GM12878 (cell line): ENCODE measurements around the gene DCAF8. TPM values are rescaled to one million over a fixed set of nuclear protein-coding genes. Genes with fewer than 3 reads are reported as not detected.
A peak's percentile ranks its signal among the peaks of the same experiment; 100 is the strongest.

ENCODE experiments used
- ATAC-seq: fragments of 200-7000 bp; cut with Tn5 transposase; 3 replicates; pipeline ENCODE4 v1.9.1; 2020; ENCODE audit warnings: mild to moderate bottlenecking, moderate library complexity
- BruUV-seq: library from RNA; stranded (reverse); fragments of 400-500 nt; replicated peaks from 2 replicates; lab custom pipeline; 2021; lab: Mats Ljungman, UMichigan
- CTCF ChIA-PET: fragments of 300-600 bp; sonication (Branson Sonifier 250); formaldehyde crosslinking; extraction: SDS; loops from one replicate; lab custom pipeline; 2021; ENCODE audit warnings: inconsistent platforms; lab: Yijun Ruan, JAX
- POLR2A ChIA-PET: fragments of 350-600 bp; formaldehyde crosslinking; extraction: SDS; loops from one replicate; lab custom pipeline; 2021; ENCODE audit warnings: inconsistent platforms; lab: Charles Lee
- RAD21 ChIA-PET: fragments of 300-600 bp; sonication (Branson Sonifier 250); formaldehyde crosslinking; loops from one replicate; lab custom pipeline; 2023; ENCODE audit warnings: antibody characterized with exemption; ENCODE audit not compliant: unreplicated experiment; lab: Charles Lee
- SMC1A ChIA-PET: fragments of 300-600 bp; sonication (Branson Sonifier 250); formaldehyde crosslinking; loops from one replicate; lab custom pipeline; 2023; ENCODE audit not compliant: unreplicated experiment, uncharacterized antibody; lab: Charles Lee
- DNase-seq: peaks from one replicate; pipeline ENCODE4 v3.0.0-alpha.2; 2011; ENCODE audit warnings: low read depth, low spot score
- FAIRE-seq: peaks from 3 replicates; lab custom pipeline; 2011; peaks lifted over from hg19 to GRCh38; lab: Jason Lieb, UNC
- H2AFZ ChIP-seq: 2 replicates; pipeline ENCODE4 v1.6.0; 2011; ENCODE audit warnings: low read depth, low read length, control low read depth; ENCODE audit not compliant: control insufficient read depth
- H3K27ac ChIP-seq: 2 replicates; pipeline ENCODE4 v1.5.1; 2011; ENCODE audit warnings: control low read depth; ENCODE audit not compliant: control insufficient read depth, insufficient read depth
- H3K27me3 ChIP-seq, 2 experiments: replicated peaks in 1 of 2; 2 replicates each; pipeline versions ENCODE4 v1.6.0 to v1.6.1; 2011; ENCODE audit warnings: low read length in 1 of 2; ENCODE audit not compliant: control insufficient read depth in 2 of 2, insufficient read depth in 2 of 2
- H3K36me3 ChIP-seq, 2 experiments: 2 replicates each; pipeline ENCODE4 v1.5.1; 2011; ENCODE audit warnings: low read length in 1 of 2; ENCODE audit not compliant: control insufficient read depth in 2 of 2, insufficient read depth in 2 of 2
- H3K4me1 ChIP-seq: 2 replicates; pipeline ENCODE4 v1.6.1; 2011; ENCODE audit warnings: mild to moderate bottlenecking, low read length, moderate library complexity, mixed read lengths; ENCODE audit not compliant: control insufficient read depth, insufficient read depth
- H3K4me2 ChIP-seq: 2 replicates; pipeline ENCODE4 v1.6.0; 2011; ENCODE audit warnings: control low read depth; ENCODE audit not compliant: control insufficient read depth, insufficient read depth
- H3K4me3 ChIP-seq: fragments of 200-600 bp; sonication (generic); 2 replicates; pipeline ENCODE4 v1.5.1; 2016
- H3K79me2 ChIP-seq: 2 replicates; pipeline ENCODE4 v1.6.0; 2011; ENCODE audit warnings: low read length; ENCODE audit not compliant: control insufficient read depth, insufficient read depth
- H3K9ac ChIP-seq: 2 replicates; pipeline ENCODE4 v1.8.0; 2011; ENCODE audit warnings: low read length, control low read depth, mixed read lengths; ENCODE audit not compliant: control insufficient read depth, insufficient read depth
- H3K9me3 ChIP-seq: replicated peaks from 3 replicates; pipeline ENCODE4 v1.5.1; 2011; ENCODE audit warnings: mild to moderate bottlenecking, low read length; ENCODE audit not compliant: control insufficient read depth, insufficient read depth
- H4K20me1 ChIP-seq: 2 replicates; pipeline ENCODE4 v1.6.0; 2011; ENCODE audit not compliant: control insufficient read depth, insufficient read depth
- ATF7 ChIP-seq: fragments of 450-650 bp; IDR thresholded peaks from 2 replicates; pipeline ENCODE4 v1.6.1; 2016; ENCODE audit warnings: low read depth, mild to moderate bottlenecking
- E2F4 ChIP-seq: IDR thresholded peaks from 2 replicates; pipeline ENCODE4 v1.6.1; 2012; ENCODE audit warnings: low read depth, low read length, improper control_type of control experiment
- PAX8 ChIP-seq: fragments of 450-650 bp; IDR thresholded peaks from 2 replicates; pipeline ENCODE4 v1.6.1; 2017; ENCODE audit warnings: mild to moderate bottlenecking, moderate library complexity
- SMARCA5 ChIP-seq: fragments of 450-650 bp; IDR thresholded peaks from 2 replicates; pipeline ENCODE4 v1.6.1; 2017; ENCODE audit warnings: mild to moderate bottlenecking
- WGBS: methylation state at CpG from one replicate; pipeline ENCODE4 v1.1.6; 2016; ENCODE audit warnings: low lambda C conversion rate; ENCODE audit not compliant: insufficient replicate concordance, insufficient coverage; ENCODE audit errors: missing lambda C conversion rate; 5-methylcytosine and 5-hydroxymethylcytosine counted together
- in situ Hi-C: fragments of 300-500 bp; cut with MboI; formaldehyde crosslinking; loops from 9 replicates; pipeline ENCODE4 v1.14.3; 2018; ENCODE audit warnings: mixed read lengths
- intact Hi-C: fragments of 100-400 bp; cut with micrococcal nuclease; formaldehyde crosslinking; loops from one replicate; pipeline ENCODE4 v1.14.2; 2022; ENCODE audit not compliant: unreplicated experiment
- polyA plus RNA-seq, 11 experiments: library from polyadenylated mRNA; depleted of rRNA in 4 of 11; unstranded in 6 of 11; stranded (reverse) in 5 of 11; fragments of >200 nt; fragmentation: Nextera tagmentation in 4 of 11; fragmentation: Illumina TruSeq in 1 of 11; extraction: Ambion mirVana in 4 of 11; extraction: Trizol in 1 of 11; gene quantifications; 1 replicate in 1 of 11; 2 replicates in 10 of 11; pipeline versions ENCODE4 v1.2.1 to v1.2.3, GENCODE V29; 2011 to 2016; ENCODE audit warnings: inconsistent platforms in 2 of 11, missing spikeins in 2 of 11, low read depth in 1 of 11
- total RNA-seq, 4 experiments: library from RNA; depleted of rRNA in 3 of 4; stranded (reverse); fragments of >200 nt in 3 of 4; fragmentation: Illumina TruSeq in 1 of 4; extraction: Trizol in 1 of 4; gene quantifications; 2 replicates each; pipeline versions ENCODE4 v1.2.1 to v1.2.3, GENCODE V29; 2013 to 2021
- TF ChIP-seq, protein P1 (sequence below): IDR thresholded peaks from 2 replicates; pipeline ENCODE4 v1.6.1; 2011; ENCODE audit warnings: borderline replicate concordance, low read depth, mild to moderate bottlenecking, moderate library complexity, low read length; ENCODE audit not compliant: insufficient read depth, poor library complexity, severe bottlenecking
- TF ChIP-seq, protein P2 (sequence below): fragments of 450-650 bp; IDR thresholded peaks from 2 replicates; pipeline ENCODE4 v1.6.1; 2016; ENCODE audit warnings: mild to moderate bottlenecking
- TF ChIP-seq, protein P3 (sequence below): fragments of 450-650 bp; IDR thresholded peaks from 2 replicates; pipeline ENCODE4 v1.6.1; 2017; ENCODE audit warnings: mild to moderate bottlenecking, moderate library complexity

The DCAF8 gene
- total and polyA plus RNA-seq, 10 of the 15 experiments (the other 5 are each of a cell fraction or from before 2014, with no cell fraction given) = 10.4 to 152 (median 84.6) TPM

- no TSS peak for BruUV-seq
- Histone ChIP-seq H3K4me1 (no peaks in the 10 kb centered on the region; the same call in 1 of the 2 replicates), H3K27ac (no peak overlapping the region), H2AFZ (no peak overlapping the region), H3K79me2 (no peaks in the 10 kb centered on the region), H4K20me1 (no peaks in the 10 kb centered on the region), H3K9me3 (no peaks in the 10 kb centered on the region), H3K4me3 (no peak overlapping the region), H3K36me3 (peaks cover 24 to 48% of the 10 kb centered on the region in 2 experiments), H3K9ac (no peak overlapping the region), H3K27me3 (no peaks in the 10 kb centered on the region), H3K4me2 (no peak overlapping the region)
- WGBS = 94% methylated on average over 2 of the region's 2 CpGs
- ATAC-seq (peak; percentile 47), DNase-seq (no peak), FAIRE-seq (no peak)
- TF ChIP-seq ATF7 = peak; percentile 34; the same call in 1 of the 2 replicates
- no peak for TF ChIP-seq PAX8
- in situ Hi-C loops (no loop called here), intact Hi-C loops (no loop called here)
- RAD21 ChIA-PET = interaction anchor here (0.9 to 2.0 kb wide), 4 partner anchors 24 to 150 kb away, joined by 3 to 5 read pairs (median 3); no protein-coding TSS in a partner anchor
- POLR2A ChIA-PET = no interaction called here
- SMC1A ChIA-PET = interaction anchor here (0.7 to 3.3 kb wide), 10 partner anchors 14 to 141 kb away, joined by 3 to 17 read pairs (median 6); no protein-coding TSS in a partner anchor
- CTCF ChIA-PET = interaction anchor here (1.1 to 6.3 kb wide), 4 partner anchors 23 to 34 kb away, joined by 4 to 40 read pairs (median 14); no protein-coding TSS in a partner anchor
Measured at GRCh38 chr1:160226623-160227022, 35.7 kb downstream of the DCAF8 start.

GRCh38 chr1:160225345-160225744, 37.0 kb downstream of the DCAF8 start:
- ChIA-PET POLR2A (interaction anchor here (0.6 kb wide), 1 partner anchor 22 kb away, joined by 4 read pairs; no protein-coding TSS in a partner anchor), CTCF (interaction anchor here (2.1 to 6.3 kb wide), 2 partner anchors 25 to 151 kb away, joined by 6 to 40 read pairs; no protein-coding TSS in a partner anchor), RAD21 (interaction anchor here (2.0 kb wide), 1 partner anchor 27 kb away, joined by 5 read pairs; no protein-coding TSS in a partner anchor), SMC1A (interaction anchor here (0.8 to 3.3 kb wide), 10 partner anchors 14 to 77 kb away, joined by 3 to 17 read pairs (median 4); no protein-coding TSS in a partner anchor)
- DNase-seq (no peak), ATAC-seq (no peak), FAIRE-seq (no peak)
- Histone ChIP-seq H3K27ac (no peak overlapping the region), H2AFZ (no peak overlapping the region), H4K20me1 (no peaks in the 10 kb centered on the region), H3K36me3 (peaks cover 24 to 46% of the 10 kb centered on the region in 2 experiments), H3K79me2 (no peaks in the 10 kb centered on the region), H3K4me2 (no peak overlapping the region), H3K9me3 (no peaks in the 10 kb centered on the region), H3K9ac (no peak overlapping the region), H3K4me1 (no peaks in the 10 kb centered on the region; the same call in 1 of the 2 replicates), H3K4me3 (no peak overlapping the region), H3K27me3 (no peaks in the 10 kb centered on the region)
- BruUV-seq = no TSS peak
- in situ Hi-C loops = no loop called here
- WGBS = 93% methylated on average over 2 of the region's 2 CpGs
- intact Hi-C loops = no loop called here
- no peak for TF ChIP-seq SMARCA5
- no peak for TF ChIP-seq E2F4
- TF ChIP-seq, protein P1, sequence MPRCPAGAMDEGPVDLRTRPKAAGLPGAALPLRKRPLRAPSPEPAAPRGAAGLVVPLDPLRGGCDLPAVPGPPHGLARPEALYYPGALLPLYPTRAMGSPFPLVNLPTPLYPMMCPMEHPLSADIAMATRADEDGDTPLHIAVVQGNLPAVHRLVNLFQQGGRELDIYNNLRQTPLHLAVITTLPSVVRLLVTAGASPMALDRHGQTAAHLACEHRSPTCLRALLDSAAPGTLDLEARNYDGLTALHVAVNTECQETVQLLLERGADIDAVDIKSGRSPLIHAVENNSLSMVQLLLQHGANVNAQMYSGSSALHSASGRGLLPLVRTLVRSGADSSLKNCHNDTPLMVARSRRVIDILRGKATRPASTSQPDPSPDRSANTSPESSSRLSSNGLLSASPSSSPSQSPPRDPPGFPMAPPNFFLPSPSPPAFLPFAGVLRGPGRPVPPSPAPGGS = no peak
- TF ChIP-seq, protein P2, sequence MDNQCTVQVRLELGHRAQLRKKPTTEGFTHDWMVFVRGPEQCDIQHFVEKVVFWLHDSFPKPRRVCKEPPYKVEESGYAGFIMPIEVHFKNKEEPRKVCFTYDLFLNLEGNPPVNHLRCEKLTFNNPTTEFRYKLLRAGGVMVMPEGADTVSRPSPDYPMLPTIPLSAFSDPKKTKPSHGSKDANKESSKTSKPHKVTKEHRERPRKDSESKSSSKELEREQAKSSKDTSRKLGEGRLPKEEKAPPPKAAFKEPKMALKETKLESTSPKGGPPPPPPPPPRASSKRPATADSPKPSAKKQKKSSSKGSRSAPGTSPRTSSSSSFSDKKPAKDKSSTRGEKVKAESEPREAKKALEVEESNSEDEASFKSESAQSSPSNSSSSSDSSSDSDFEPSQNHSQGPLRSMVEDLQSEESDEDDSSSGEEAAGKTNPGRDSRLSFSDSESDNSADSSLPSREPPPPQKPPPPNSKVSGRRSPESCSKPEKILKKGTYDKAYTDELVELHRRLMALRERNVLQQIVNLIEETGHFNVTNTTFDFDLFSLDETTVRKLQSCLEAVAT = no peak
- TF ChIP-seq, protein P3, sequence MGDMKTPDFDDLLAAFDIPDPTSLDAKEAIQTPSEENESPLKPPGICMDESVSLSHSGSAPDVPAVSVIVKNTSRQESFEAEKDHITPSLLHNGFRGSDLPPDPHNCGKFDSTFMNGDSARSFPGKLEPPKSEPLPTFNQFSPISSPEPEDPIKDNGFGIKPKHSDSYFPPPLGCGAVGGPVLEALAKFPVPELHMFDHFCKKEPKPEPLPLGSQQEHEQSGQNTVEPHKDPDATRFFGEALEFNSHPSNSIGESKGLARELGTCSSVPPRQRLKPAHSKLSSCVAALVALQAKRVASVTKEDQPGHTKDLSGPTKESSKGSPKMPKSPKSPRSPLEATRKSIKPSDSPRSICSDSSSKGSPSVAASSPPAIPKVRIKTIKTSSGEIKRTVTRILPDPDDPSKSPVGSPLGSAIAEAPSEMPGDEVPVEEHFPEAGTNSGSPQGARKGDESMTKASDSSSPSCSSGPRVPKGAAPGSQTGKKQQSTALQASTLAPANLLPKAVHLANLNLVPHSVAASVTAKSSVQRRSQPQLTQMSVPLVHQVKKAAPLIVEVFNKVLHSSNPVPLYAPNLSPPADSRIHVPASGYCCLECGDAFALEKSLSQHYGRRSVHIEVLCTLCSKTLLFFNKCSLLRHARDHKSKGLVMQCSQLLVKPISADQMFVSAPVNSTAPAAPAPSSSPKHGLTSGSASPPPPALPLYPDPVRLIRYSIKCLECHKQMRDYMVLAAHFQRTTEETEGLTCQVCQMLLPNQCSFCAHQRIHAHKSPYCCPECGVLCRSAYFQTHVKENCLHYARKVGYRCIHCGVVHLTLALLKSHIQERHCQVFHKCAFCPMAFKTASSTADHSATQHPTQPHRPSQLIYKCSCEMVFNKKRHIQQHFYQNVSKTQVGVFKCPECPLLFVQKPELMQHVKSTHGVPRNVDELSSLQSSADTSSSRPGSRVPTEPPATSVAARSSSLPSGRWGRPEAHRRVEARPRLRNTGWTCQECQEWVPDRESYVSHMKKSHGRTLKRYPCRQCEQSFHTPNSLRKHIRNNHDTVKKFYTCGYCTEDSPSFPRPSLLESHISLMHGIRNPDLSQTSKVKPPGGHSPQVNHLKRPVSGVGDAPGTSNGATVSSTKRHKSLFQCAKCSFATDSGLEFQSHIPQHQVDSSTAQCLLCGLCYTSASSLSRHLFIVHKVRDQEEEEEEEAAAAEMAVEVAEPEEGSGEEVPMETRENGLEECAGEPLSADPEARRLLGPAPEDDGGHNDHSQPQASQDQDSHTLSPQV = no peak
